ENCODE data around the gene CLIC2. TPM values are rescaled to one million over a fixed set of nuclear protein-coding genes. Genes with fewer than 3 reads are reported as not detected.

Gene CLIC2
- total RNA-seq, 1 experiment from 2014 or later = not detected

DNA sequence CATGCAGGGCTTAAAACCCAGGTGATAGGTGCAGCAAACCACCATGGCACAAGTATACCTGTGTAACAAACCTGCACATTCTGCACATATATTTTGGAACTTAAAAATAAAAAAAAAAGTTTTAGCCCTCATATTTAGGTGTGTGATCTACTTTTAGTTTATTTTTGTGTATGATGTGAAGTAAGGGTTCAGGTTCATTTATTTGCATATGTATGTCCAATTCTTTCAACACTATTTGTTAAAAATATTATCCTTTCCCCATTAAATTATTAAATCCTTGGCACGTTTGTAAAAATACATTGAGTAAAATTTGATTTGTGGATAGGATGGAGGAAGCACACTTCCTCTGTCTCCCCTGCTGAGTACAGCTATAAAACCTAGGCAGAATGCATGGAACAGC is 83.0 kb downstream of the CLIC2 start:
- intact Hi-C loops (cut with micrococcal nuclease; ENCODE audit: unreplicated experiment) = no loop called here
- no peak for DNase-seq
- H3K27me3 Mint-ChIP-seq (ENCODE audit: insufficient read depth, unreplicated experiment) = peaks cover 2% of the 10 kb centered on the region
- H3K4me1 ChIP-seq = no peaks in the 10 kb centered on the region
- H3K9me3 ChIP-seq = no peaks in the 10 kb centered on the region
- ChIA-PET POLR2A (no interaction called here), CTCF (no interaction called here)
- H3K27ac Mint-ChIP-seq (ENCODE audit: unreplicated experiment) = no peak overlapping the region
- H3K4me3 ChIP-seq (ENCODE audit: low read depth, low read length) = no peak overlapping the region
- H3K27me3 ChIP-seq (replicated peaks; ENCODE audit: control insufficient read depth, insufficient read depth, low read length) = no peaks in the 10 kb centered on the region
- H3K36me3 ChIP-seq (ENCODE audit: control insufficient read depth, insufficient read depth, low read length) = no peaks in the 10 kb centered on the region
- no peaks in the 10 kb centered on the region for H3K4me1 Mint-ChIP-seq (ENCODE audit: low read depth, unreplicated experiment)
- no peaks in the 10 kb centered on the region for H3K9me3 Mint-ChIP-seq (ENCODE audit: unreplicated experiment)
- no peak overlapping the region for H3K4me3 Mint-ChIP-seq (ENCODE audit: unreplicated experiment)
- TF ChIP-seq, protein P1, sequence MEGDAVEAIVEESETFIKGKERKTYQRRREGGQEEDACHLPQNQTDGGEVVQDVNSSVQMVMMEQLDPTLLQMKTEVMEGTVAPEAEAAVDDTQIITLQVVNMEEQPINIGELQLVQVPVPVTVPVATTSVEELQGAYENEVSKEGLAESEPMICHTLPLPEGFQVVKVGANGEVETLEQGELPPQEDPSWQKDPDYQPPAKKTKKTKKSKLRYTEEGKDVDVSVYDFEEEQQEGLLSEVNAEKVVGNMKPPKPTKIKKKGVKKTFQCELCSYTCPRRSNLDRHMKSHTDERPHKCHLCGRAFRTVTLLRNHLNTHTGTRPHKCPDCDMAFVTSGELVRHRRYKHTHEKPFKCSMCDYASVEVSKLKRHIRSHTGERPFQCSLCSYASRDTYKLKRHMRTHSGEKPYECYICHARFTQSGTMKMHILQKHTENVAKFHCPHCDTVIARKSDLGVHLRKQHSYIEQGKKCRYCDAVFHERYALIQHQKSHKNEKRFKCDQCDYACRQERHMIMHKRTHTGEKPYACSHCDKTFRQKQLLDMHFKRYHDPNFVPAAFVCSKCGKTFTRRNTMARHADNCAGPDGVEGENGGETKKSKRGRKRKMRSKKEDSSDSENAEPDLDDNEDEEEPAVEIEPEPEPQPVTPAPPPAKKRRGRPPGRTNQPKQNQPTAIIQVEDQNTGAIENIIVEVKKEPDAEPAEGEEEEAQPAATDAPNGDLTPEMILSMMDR (IDR thresholded peaks at IDR 0.05; ENCODE audit: insufficient read depth in 1 of 2, low read depth in 1 of 2, low read length in 1 of 2, severe bottlenecking in 1 of 2, unreplicated experiment in 1 of 2) = no peak
- no TSS peak for BruUV-seq (replicated peaks)
- no peaks in the 10 kb centered on the region for H3K36me3 Mint-ChIP-seq (ENCODE audit: insufficient read depth, unreplicated experiment)

DNA sequence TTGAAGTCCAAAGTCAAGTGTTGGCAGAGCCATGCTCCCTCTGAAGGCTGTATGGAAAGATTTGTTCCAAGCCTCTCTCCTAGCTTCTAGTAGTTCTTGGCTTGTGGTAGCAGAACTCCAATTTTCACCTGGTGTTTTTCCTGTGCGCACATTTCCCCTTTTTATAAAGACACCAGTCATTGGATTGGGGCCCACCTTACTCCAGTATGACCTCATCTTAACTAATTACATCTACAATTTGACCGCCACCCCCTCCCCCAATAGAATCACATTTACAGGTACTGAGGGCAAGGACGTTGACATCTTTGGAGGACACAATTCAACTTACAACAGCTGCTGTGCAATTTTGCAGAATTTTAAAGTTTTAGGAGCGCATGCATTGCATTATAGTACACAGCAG is 86.9 kb downstream of the CLIC2 start:
- Histone ChIP-seq H3K4me1 (no peaks in the 10 kb centered on the region), H3K27me3 (replicated peaks; ENCODE audit: control insufficient read depth, insufficient read depth, low read length) (no peaks in the 10 kb centered on the region), H3K9me3 (no peaks in the 10 kb centered on the region), H3K36me3 (ENCODE audit: control insufficient read depth, insufficient read depth, low read length) (no peaks in the 10 kb centered on the region), H3K4me3 (ENCODE audit: low read depth, low read length) (no peak overlapping the region)
- DNase-seq = no peak
- TF ChIP-seq, protein P1 (IDR thresholded peaks at IDR 0.05; ENCODE audit: insufficient read depth in 1 of 2, low read depth in 1 of 2, low read length in 1 of 2, severe bottlenecking in 1 of 2, unreplicated experiment in 1 of 2) = no peak
- Mint-ChIP-seq H3K9me3 (ENCODE audit: unreplicated experiment) (no peaks in the 10 kb centered on the region), H3K4me3 (ENCODE audit: unreplicated experiment) (no peak overlapping the region), H3K27ac (ENCODE audit: unreplicated experiment) (no peak overlapping the region), H3K36me3 (ENCODE audit: insufficient read depth, unreplicated experiment) (no peaks in the 10 kb centered on the region), H3K27me3 (ENCODE audit: insufficient read depth, unreplicated experiment) (no peaks in the 10 kb centered on the region), H3K4me1 (ENCODE audit: low read depth, unreplicated experiment) (no peaks in the 10 kb centered on the region)
- intact Hi-C loops (cut with micrococcal nuclease; ENCODE audit: unreplicated experiment) = no loop called here
- ChIA-PET CTCF (no interaction called here), POLR2A (no interaction called here)
- BruUV-seq (replicated peaks) = no TSS peak

DNA sequence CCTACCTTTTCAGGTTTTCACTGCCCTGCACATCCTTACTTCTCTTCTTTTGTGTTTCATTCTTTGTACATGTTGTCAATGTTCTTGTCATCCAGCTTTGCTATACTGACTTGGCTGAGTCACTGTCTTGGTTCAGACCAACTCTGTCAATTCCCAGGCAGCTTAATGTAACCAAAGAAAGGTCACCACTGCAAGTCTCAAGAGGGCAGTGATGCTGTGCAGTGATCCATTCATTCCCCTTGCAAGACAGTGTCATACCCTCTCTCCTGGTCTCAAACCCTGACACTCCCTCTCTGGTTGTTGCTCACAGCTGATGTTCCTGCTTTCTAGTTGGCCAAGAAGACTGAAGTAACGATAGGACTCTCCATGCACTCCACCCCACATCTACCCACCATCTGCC is 87.7 kb downstream of the CLIC2 start:
- H3K4me3 ChIP-seq (ENCODE audit: low read depth, low read length) = no peak overlapping the region
- BruUV-seq (replicated peaks) = no TSS peak
- no peaks in the 10 kb centered on the region for H3K9me3 Mint-ChIP-seq (ENCODE audit: unreplicated experiment)
- H3K36me3 Mint-ChIP-seq (ENCODE audit: insufficient read depth, unreplicated experiment) = no peaks in the 10 kb centered on the region
- POLR2A ChIA-PET = no interaction called here
- no peaks in the 10 kb centered on the region for H3K4me1 ChIP-seq
- H3K9me3 ChIP-seq = no peaks in the 10 kb centered on the region
- intact Hi-C loops (cut with micrococcal nuclease; ENCODE audit: unreplicated experiment) = no loop called here
- DNase-seq = no peak
- H3K27ac Mint-ChIP-seq (ENCODE audit: unreplicated experiment) = no peak overlapping the region
- H3K4me3 Mint-ChIP-seq (ENCODE audit: unreplicated experiment) = no peak overlapping the region
- CTCF ChIA-PET = no interaction called here
- H3K27me3 Mint-ChIP-seq (ENCODE audit: insufficient read depth, unreplicated experiment) = no peaks in the 10 kb centered on the region
- no peaks in the 10 kb centered on the region for H3K36me3 ChIP-seq (ENCODE audit: control insufficient read depth, insufficient read depth, low read length)
- no peaks in the 10 kb centered on the region for H3K27me3 ChIP-seq (replicated peaks; ENCODE audit: control insufficient read depth, insufficient read depth, low read length)
- TF ChIP-seq, protein P1 (IDR thresholded peaks at IDR 0.05; ENCODE audit: insufficient read depth in 1 of 2, low read depth in 1 of 2, low read length in 1 of 2, severe bottlenecking in 1 of 2, unreplicated experiment in 1 of 2) = no peak
- H3K4me1 Mint-ChIP-seq (ENCODE audit: low read depth, unreplicated experiment) = no peaks in the 10 kb centered on the region
